NCI-H2196 (cell line): Measurements from ENCODE around the gene SYT9.
A peak's percentile ranks its signal among the peaks of the same experiment; 100 is the strongest.
"Not testable (repeated sequence)": the region's sequence is repeated elsewhere in the genome, so short reads cannot be mapped to it uniquely, and the experiment has no call there.

ENCODE experiments used
- DNase-seq: peaks from one replicate; lab custom pipeline; 2025; ENCODE audit not compliant: unreplicated experiment; lab: John Stamatoyannopoulos, UW

The SYT9 gene

DNA sequence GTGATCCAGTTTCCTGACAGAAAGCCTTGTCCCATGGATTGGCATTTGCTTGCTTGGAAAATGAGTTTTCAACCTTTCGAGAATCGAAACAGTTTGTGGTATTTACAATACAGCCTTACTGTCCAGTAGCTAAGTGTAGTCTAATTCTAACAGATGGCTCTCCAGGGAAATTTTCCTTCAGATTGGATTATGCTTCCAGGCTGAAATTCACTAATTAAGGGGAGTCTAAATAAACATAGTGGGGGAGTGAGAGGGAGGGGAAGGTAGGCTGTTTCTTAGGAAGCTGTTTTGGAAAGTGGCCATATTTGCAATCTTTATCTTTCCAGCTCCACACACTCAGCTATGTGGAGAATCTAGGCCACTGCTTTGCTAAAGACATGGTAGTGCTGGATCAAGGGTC lies 81.3 kb downstream of the SYT9 start:
- DNase-seq = no peak

DNA sequence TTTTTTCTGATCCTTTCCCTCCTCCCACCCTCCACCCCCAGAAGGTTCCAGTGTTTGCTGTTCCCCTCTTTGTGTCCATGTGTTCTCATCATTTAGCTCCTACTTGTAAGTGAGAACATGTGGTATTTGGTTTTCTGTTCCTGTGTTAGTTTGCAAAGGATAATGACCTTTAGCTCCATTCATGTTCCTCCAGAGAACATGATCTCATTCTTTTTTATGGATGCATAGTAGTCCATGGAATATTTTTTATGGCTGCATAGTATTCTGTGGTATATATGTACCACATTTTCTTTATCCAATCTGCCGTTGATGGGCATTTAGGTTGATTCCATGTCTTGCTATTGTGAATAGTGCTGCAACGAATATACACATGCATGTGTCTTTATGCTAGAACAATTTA lies 83.7 kb downstream of the SYT9 start:
- not testable (repeated sequence) for DNase-seq

DNA sequence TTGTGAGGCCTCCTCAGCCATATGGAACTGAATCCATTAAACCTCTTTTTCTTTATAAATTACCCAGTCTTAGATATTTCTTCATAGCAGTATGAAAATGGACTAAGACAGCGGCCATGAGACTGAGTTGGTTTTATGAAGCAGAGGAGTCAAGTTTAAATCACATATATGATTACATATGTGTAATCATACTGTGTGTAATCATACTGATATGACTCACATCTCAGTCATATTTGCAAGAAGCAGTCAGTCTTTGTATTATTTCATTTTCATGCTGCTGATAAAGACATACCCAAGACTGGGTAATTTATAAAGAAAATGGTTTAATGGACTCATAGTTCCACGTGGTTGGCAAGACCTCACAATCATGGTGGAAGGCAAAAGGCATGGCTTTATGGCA lies 89.8 kb downstream of the SYT9 start:
- DNase-seq = no peak

DNA sequence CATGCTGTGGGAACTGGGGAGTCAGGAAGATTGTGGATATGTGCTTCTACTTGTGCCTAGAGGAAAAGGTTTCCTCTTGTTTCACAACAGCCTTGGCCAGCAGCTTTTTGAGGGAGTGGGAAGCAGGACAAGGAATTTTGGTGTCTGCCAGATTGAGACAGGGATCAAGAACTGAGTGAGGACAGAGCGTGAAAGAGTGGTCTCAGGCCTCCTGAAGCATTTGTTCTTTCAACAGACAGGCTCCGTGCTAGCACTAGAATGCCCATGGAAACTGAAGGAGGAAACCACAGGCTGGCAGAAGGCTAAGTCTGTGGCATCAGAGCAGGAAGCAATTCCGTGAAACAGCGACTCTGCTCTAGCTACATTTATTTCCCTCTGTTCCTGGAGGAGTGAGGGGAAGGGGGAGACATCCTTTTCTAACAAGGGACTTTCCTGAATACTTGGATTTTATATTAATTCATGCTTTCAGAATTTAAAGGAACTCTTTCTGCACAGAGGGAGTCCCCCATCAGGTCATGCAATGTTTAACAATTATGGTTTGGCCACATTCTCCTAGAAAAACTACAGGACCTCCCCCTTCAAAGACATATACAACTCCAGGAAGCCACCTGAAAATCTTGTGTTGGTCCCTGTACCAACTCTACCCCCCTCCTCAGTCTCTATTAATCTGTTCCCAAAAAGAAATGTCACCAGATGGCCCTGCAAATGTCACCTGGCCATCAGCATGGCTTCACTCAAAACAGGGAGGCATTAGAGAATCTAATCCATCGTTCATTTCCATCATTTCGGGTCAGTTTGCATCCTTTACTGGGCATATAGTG lies 96.1 kb downstream of the SYT9 start:
- no peak for DNase-seq

DNA sequence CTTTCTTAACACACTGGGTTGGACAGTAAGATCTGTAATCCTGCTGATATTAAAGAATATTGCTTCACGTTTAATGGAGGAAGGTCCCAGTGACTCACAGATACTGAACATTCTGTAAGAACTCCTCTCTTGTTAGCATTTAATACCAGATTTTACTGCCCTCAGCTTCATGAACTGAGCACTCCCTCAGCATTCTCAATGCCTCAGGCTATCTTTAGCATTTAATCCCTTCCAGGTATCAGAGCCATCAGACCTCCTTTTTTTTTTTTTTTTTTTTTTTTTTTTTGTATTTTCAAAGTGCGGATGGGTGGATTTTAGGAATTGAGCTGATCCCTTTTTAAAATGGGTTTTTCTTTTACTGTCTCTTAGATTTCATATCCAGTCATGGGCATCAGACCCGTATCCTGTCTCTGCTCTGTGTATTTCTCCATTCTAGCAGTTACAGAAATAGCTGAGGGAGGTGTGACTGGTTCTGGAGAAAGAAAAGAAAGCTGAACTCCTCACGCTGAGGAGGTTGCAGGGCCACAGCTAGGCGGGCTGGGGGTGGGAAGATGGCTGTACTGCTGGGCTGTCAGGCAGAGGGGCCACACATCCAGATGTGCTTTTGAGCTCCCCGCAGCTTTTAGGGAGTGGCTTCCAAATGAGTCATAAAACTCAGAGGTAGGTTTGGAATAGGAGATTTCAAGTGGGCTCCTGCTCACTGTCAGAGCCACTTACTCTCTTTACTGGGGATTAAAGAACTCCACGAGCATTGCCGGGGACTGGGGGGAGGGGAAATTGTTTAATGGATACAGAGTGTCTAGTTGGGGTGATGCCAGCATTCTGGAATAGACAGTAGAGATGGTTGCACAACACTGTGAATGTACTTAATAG lies 97.0 kb downstream of the SYT9 start:
- DNase-seq = no peak

DNA sequence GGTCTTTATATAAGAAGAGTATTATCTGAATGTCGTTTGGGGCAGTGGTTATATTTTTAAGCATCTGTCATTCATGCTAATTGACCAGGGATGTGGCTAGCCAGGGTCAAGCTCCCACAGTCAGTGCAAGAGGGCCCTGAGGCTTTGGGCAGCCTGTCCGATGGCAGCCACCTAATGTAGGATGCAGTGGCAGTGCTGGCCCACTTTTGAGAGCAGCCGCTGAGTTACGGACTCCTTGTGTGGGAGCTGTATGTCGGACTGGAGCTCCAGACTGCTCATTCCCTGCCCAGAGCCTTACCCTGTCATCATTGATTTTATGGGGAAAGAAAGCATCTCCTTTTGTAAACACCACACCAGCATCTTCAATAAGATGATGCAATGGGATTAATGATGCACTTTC lies 99.5 kb downstream of the SYT9 start:
- DNase-seq = no peak

DNA sequence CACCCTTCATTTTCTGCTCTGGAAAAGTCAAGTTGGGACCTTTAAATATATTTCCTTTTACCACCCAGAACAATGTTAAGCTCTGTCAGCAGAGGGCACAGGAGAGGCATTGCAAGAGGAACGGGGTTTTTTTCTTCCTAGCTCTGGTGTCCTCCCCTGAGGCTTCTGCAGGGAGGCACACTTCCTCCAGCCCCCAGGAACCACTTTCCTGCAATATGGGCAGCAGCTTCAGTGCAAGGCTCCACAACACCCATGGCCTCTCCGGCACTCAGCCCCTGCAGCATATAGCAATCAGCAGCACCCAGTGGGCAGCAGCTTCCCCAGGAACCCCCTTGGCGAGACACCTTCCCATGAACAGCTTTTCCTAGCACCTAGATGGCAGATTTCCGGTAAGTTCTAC lies 101.4 kb downstream of the SYT9 start:
- DNase-seq = peak; percentile 9

DNA sequence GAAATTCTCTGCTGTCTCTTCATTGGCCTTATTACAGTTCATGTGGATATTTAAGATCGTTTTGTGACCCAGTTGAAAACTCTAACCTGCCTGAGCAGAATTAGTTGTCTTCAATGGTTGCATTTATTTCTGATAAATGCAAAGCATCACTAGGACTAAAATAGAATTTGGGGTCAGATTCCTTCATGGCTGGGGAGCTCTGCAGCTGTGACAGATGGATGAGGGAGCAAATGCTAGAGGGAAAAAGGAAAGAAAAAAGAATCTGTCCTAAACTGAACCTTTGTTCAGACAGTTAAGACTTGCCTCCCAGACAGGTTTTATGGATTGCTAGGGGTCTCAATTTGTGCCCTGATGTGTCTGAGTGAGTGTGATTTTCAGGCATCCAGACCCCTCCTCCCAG lies 113.0 kb downstream of the SYT9 start:
- no peak for DNase-seq

DNA sequence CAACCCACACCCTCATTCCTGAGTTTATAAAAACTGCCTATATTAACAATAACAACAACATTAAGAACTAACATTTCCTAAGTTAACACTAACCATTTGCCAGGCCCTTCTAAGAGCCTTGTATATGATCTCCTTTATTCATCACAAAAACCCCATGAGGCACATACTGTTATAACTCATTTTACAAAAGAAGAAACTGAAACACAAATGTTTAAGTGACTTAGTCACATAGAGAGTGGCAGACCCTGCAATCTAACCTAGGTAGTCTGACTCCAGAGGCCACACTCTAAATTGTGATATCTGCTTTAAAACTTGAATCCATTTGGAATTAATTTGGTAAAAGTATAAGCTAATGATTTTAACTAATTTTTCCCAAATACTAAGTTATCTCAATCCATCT lies 116.1 kb downstream of the SYT9 start:
- no peak for DNase-seq

DNA sequence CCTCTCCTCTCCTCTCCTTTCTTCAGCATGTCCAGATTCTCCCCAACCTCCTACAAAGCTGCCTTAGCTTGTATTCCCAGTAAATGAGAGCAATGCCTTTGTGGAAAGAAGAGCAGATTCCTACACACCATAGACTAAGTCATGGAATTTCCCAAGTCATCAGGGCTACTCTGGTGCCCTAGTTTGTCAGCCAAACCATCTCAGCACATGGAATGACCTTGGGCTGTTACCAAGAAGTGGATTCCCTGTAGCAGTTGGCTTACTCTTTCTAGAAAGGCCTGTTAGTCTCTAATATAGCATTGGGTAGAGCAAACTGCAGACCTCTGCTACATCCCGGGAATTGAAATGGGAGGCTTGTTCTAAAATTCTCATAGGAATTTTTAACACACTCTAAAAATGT lies 124.7 kb downstream of the SYT9 start:
- no peak for DNase-seq

DNA sequence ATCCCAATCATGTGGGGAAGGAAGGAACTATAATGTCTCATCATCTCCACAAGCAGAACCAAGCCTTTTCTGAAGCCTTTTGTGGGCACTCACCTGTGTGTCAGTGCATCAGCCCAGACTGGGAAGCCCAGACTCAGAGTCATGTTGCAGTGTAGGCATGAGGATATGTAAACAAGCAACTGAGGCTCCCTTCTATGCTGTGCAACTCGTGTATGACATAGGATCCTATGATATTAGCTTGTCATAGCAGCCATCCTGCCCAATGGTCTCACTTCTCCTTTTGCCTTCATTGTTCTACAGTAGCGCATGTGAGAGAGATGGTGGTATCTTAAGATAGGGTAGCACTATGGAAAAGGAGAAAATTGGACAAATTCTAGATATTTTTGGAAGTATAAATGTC lies 130.2 kb downstream of the SYT9 start:
- no peak for DNase-seq

DNA sequence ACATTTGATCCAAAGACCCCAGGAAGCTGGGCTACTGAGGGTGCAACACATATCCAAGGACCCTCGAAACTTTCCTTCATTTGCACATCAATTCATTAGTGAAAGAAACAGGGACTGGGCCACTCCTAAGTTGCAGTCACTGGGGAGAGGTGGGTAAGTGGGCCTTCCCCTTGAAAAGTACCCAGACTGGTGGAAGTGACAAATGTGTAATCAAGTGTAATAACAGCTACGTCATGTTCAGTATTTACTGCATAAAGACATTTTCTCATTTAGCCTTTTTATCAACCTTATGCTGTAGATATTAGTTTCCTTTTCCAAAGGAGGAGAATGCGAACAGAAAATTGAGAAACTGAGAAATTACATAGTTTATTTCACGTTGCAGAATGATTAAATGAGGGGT lies 131.7 kb downstream of the SYT9 start:
- DNase-seq = no peak

DNA sequence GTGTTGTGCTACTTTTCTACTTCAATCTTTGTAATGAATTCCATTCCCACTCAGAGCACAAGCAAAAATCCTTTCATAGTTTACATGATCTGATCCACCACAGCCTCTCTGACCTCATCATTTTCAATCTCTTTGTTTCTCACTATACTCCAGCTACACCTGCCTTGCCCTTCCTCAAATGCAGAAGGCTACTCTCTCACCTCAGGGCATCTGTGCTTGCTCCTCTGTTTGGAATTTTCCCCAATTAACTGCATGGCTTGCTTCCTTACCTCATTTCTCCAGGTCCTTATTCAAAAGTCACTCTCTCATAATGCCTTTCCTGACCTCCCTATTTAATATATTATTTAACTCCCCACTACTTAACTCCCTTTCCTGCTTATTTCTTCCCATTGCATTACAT lies 133.0 kb downstream of the SYT9 start:
- no peak for DNase-seq

DNA sequence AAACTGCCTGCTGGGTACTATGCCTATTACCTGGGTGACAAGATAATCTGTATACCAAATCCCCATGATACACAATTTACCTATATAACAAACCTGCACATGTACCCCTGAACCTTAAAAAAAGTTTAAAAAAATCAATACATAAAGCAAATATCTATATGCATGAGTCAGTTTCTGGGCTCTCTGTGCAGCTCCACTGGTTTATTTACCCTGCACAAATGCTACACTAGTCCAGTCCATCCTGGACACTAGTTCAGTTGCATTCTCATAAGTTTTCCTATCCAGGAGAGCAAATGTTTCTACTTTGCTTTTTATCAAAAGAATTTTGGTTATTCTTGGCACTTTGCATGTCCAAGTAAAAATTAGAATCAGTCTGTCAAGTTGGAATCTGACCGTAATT lies 133.8 kb downstream of the SYT9 start:
- DNase-seq = no peak

DNA sequence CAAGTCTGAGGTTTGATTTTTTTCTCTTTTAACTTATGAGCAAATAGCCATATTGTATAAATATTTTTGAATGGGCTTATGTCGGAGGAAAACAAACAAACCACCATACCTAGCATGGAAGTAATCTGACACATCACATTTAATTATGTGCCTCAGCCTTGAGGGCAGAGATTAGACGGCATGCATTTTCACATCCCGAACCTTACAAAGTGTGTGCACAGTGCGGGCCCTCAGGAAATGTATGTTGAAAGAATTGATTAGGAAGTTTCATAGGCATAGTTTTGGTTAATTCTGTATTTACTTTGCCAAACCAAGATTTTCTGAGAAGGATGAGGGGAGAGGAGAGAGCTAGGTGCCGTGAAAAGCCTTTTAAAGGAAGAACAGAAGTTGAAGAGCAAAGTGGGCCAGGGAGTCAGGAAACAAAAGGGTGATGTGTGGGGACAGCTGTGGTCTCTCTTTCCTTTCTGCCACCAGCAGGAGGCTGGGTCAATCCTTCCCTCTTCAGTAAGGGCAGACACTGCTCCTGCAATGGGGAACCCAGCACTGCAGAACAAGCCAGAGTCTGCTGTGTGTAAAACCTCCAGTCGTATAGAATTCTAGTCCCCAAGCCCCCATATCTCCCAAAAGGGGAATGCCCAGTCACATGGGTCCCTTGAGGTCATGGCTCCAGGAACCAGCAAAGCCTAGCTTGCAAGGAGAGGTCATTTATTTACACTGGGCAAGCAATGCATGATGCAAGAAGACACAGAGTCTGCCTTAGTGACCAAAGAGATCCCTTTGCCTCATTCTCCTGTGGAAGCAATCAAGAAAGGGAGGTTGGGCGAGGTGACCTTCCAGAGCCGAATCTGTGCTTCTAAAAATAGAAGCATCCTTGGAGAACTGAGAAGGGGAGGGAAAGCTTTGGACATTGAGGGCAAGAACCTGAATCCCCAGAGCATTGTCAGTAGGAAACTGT lies 162.5 kb downstream of the SYT9 start:
- DNase-seq = no peak

DNA sequence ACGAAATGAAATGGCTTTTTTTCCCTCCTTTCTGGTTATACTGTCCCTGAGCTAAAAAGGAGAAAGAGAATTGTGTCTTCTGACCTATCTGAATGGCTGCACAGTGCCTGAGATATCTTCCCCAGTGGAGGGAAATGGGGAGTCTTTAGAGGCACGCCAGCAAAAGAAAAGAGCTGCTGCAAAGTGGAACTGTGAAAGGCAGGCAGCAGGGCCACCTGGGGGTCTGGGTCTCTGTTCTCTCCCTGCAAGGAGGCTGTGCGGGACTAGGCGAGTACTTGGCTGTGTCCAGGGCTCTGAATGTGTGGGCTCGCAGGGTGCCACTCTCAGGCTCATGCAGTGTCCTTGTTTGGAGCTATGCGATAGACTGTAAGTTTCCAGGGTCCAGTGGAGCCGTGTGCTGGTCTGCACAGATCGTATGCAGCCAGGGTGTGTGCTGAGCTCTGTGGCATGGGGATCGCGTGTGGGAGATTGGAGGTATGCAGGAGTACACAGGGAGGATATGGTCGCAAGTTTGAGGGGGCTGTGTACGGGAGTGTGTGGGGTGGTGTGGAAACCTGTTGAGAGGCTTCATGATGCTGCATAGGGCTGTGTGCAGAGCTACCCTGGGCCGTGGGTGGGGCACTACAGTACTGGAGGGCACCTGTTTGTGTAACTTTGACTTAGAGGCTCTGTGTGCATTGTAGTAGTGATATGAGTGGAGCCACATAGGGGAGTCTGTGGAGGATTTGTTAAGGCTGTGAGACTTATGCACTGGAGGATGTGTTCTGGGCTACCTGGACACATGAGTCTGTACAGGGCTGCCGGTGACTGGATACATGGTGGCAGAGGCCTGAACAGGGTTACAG lies 163.5 kb downstream of the SYT9 start:
- DNase-seq = no peak

DNA sequence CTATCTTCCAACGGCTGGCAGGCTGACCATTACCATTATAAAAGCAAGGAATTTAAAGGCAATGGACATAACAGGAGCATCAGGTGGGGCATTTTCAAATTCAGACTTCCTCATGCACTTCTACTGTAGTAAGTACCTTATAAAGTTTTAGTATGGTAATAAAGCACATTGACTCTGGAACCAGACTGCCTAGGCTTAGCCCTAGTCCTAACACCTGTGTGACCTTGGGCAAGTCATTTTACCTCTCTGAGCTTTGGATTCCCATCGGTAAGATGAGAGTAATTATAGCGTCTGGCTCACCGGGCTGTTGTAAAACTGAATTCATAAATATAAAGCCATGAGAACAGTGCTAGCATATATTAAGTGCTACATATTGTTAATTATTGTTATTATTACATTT lies 164.4 kb downstream of the SYT9 start:
- DNase-seq = no peak

DNA sequence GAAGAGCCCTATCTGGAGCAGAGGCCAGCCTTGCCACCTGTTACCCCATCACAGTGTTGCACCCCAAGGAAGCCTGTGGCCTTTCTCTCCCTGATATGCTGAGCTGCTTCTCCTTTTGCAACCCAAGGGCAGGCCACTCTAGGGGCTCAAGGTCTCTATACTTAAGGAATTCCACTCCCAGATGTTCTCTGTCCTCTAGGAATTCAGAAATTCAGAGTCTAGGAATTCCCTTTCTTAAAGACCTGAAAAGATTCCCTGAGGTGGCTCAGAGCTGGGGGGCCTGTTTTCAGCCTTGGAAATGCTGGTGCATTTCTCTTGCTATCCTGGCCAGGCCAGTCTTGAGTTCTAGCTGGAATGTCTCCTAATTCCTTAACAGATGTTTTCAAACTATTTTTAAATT lies 165.6 kb downstream of the SYT9 start:
- no peak for DNase-seq

DNA sequence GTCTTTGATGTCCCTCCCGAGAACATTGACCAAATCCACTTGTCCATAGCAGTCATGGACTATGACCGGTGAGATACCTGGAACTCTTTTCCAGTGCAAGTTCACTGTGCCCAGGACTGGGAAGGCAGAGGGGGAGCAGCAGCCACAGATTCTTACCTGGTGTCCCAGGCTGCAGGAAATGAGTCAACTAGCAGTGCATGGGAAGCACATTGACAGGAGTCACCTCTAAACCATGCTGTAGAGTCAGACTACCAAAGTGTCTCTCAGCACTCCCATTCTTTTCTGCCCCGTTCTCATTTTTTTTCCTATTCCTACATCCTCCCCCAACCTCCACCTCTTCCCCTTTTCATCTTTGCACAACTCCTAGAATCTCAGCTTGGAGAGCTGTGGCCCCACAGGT lies 166.4 kb downstream of the SYT9 start:
- no peak for DNase-seq

DNA sequence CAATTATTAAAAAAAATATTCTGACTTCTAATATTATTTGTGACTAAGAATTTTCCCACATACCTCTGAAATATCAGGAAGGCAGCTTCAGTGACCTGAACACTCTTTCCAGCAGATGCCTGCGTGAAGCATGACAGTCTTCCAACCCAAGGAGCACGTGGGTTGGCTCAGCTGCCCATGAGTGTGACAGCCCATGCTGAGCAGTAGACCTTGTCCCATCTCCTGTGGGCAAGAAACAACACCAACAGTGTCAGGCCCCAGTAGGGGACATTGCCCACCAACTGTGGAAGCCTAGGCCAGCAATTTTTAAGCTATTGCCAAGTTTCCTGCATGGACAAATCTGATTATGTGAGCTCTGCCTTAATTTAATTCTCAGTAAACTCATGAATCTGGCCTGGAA lies 167.2 kb downstream of the SYT9 start:
- no peak for DNase-seq
